Cardiac fibroblast (primary cell): ENCODE data around the gene FSD2.

Source experiments
- DNase-seq, 2 donors: peaks; one replicate each; pipeline versions ENCODE4 v3.0.0 to v3.0.0-alpha.2; 2010; ENCODE audit warnings: low read depth in 2 of 2
- H3K4me3 ChIP-seq, 2 donors: replicated peaks in 1 of 2; 1 replicate in 1 of 2; 2 replicates in 1 of 2; pipeline ENCODE4 v1.5.1; 2011; ENCODE audit warnings: low read depth in 2 of 2, low read length in 2 of 2, mild to moderate bottlenecking in 2 of 2, moderate library complexity in 1 of 2
- TF ChIP-seq, protein P1 (sequence below): IDR thresholded peaks from one replicate; pipeline ENCODE4 v1.5.1; 2011; ENCODE audit warnings: low read depth, mild to moderate bottlenecking, low read length, inconsistent platforms

The FSD2 gene

DNA sequence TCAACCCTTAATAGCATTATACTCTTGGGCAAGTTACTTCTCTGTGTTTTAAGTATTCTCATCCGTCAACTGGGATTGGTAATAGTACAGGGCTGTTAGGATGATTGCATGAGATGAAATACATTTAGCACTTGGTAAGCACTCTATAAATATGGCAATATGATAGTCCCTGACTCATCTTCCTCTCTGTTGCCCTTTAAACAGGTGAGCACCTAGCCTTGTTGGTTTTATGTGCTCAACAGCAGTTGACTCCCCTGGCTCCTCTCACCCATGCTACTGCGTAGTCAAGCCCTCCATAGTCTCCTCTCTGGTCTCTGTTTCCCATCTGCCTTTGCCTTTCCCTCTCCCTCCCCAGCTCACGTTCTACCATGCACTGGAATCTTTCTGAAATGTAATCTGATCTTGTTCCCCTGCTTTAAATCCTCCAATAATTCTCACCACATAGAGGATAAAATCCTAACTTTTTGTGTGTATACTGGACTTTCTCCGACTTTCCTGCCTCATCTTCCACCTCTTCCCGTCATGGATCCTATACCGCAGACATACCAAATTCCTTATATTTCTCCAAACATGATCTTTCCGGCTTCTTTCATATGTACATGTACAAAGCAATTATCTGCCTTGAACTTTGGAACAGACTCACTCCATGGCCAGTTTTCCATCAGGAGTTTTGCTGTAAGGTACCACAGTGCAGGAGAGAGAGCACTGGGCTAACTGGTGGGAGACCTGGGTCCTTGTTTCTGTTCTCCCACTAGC is 42.3 kb downstream of the FSD2 start:
- TF ChIP-seq, protein P1, sequence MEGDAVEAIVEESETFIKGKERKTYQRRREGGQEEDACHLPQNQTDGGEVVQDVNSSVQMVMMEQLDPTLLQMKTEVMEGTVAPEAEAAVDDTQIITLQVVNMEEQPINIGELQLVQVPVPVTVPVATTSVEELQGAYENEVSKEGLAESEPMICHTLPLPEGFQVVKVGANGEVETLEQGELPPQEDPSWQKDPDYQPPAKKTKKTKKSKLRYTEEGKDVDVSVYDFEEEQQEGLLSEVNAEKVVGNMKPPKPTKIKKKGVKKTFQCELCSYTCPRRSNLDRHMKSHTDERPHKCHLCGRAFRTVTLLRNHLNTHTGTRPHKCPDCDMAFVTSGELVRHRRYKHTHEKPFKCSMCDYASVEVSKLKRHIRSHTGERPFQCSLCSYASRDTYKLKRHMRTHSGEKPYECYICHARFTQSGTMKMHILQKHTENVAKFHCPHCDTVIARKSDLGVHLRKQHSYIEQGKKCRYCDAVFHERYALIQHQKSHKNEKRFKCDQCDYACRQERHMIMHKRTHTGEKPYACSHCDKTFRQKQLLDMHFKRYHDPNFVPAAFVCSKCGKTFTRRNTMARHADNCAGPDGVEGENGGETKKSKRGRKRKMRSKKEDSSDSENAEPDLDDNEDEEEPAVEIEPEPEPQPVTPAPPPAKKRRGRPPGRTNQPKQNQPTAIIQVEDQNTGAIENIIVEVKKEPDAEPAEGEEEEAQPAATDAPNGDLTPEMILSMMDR = no peak
- no peak overlapping the region for H3K4me3 ChIP-seq
- DNase-seq = no peak

DNA sequence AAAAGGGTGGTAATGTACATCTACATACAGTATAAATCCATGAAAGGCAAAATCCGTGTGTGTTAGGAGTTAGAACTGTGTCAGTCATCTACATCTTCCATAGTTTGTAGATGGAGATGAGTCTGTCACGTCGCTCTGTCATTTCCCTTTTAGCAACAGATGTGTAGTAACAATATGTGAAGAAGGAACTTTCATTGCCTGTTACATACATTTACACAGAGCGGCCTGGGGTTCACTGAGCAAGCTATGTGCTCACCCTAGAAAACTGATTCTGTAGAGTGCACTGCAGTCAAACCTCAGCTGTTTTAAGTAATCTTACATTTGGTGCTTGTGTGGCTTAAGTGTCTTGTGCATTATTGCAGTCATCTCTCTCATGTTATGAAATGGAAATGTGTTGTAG is 54.6 kb downstream of the FSD2 start:
- DNase-seq = no peak
- peak overlapping the region; percentile 79 to 98 for H3K4me3 ChIP-seq
- TF ChIP-seq, protein P1 = no peak

DNA sequence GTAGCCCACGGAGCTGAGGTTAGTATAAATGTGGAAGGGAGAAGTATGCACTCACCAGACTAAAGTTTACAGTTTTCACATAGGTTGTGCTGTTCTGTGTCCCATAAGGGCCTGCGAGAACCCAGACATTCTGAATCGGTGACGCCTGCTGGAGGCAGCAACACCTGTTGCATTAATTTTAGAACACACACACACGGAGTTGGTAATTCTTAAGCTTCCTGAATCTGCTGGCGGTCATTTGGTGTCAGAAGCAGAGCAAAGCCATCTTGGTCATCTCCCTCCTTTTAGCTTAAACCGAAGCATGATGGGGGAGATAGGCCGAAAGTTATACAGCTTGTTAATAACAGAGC is 55.1 kb downstream of the FSD2 start:
- H3K4me3 ChIP-seq = peak overlapping the region; percentile 79 to 98
- peak; percentile 12 to 17 for DNase-seq
- TF ChIP-seq, protein P1 = no peak

DNA sequence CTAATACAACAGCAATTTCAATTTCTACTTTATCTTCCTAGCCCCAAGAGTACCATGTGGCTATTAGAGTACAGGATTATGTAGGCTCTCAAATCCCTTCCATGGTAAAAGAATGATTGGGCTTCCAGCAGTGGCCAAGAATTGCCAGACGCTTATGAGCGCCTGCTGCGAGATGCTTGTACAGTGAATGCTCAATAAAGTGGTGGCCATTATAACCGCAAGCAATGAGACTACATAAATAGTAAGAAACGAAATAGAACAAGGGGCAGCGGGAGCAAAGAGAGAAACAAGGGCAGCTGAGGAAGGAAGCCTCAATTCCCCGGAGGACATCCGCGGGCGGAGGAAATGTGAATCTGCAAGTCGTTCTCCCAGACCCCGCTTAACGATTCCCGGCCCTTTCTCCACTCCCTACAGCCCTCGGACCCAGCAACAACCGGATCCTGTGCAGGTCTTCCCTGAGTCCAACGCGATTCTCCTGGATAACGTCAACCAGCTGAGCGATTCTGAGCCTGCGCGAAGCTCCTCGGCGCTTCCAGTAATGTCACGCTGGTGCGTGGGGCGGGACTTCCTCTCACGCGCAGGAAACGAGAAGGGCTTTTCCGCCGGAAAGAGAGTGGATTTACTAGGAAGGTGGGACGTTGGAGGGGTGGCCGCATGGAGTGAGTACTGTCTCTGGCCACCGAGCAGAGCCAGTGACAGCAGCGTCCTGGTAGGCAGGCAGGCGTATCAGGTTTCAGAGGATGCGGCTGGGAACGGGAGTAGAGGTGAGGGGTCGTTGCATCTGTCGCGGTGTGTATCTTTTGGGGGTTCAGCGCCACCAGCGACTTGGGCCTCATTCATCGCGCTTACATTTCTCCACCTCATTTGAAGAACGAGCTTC is 55.7 kb downstream of the FSD2 start:
- TF ChIP-seq, protein P1 = no peak
- H3K4me3 ChIP-seq = peak overlapping the region; percentile 79 to 98
- peak; percentile 93 to 96 for DNase-seq

DNA sequence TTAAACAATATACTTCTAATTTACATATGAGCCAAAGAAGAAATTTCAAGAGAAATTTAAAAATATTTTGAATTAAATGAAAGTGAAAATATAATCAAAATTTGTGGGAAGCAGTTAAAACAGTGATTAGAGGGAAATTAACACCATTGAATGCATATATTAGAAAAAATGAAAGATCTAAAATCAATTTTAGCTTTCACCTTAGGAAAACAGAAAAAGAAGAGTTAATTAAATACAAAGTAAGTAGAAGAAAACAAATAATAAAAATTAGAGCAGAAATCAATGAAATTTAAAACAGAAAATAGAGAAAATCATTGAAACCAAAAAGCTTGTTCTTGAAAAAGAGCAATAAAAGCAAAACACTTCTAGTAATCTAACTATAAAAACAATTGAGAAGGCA is 57.6 kb downstream of the FSD2 start:
- no peak for DNase-seq
- no peak overlapping the region for H3K4me3 ChIP-seq
- TF ChIP-seq, protein P1 = no peak

DNA sequence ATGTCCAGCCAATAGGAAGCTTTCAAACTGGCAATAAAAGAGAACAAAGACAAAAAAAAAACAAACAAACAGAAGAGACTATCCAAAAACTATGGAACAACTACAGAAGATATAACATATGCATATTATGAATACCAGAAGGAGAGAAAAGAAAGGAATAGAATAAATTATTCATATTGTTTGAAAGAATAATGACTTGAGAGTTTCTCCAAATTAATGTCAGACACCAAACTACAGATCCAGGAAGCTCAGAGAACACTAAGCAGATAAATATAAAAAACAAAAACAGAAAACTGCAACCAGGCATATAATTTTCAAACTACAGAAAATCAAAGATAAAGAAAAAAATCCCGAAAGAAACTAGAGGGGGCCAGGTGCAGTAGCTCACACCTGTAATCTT is 62.1 kb downstream of the FSD2 start:
- H3K4me3 ChIP-seq = no peak overlapping the region
- TF ChIP-seq, protein P1 = no peak
- DNase-seq = no peak
